COLO668 (cell line): Measurements from ENCODE around the gene GSTA1.
A peak's percentile ranks its signal among the peaks of the same experiment; 100 is the strongest.
"Not testable (repeated sequence)": the region's sequence is repeated elsewhere in the genome, so short reads cannot be mapped to it uniquely, and the experiment has no call there.

Experiments
- DNase-seq: peaks from one replicate; lab custom pipeline; 2025; ENCODE audit not compliant: unreplicated experiment; lab: John Stamatoyannopoulos, UW

The GSTA1 gene

GRCh38 chr6:52809777-52810176 is 6.2 kb upstream of the GSTA1 start:
- DNase-seq = not testable (repeated sequence)

DNA sequence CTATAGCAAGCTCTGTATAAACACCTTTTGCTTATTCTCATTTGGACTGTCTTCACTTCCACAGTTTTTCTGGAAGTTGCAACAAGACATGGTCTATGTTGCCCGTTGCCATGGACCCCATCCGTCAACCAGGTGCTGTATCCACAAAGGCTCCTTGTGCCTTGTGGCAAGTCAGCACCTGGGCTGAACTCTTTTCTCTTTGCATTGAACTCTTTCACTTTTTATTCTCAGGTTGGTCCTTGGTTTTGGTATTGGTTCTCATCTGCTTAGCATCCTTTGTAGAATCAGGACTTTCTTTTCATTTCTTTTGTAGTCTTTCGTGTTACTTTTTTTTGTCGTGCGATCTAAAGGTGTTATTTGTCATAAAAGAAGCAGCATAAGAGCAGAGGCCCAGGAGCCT is 5.0 kb upstream of the GSTA1 start:
- no peak for DNase-seq

- no peak for DNase-seq
These were observed 810 bp downstream of the GSTA1 start for GRCh38 chr6:52802806-52803205.

DNA sequence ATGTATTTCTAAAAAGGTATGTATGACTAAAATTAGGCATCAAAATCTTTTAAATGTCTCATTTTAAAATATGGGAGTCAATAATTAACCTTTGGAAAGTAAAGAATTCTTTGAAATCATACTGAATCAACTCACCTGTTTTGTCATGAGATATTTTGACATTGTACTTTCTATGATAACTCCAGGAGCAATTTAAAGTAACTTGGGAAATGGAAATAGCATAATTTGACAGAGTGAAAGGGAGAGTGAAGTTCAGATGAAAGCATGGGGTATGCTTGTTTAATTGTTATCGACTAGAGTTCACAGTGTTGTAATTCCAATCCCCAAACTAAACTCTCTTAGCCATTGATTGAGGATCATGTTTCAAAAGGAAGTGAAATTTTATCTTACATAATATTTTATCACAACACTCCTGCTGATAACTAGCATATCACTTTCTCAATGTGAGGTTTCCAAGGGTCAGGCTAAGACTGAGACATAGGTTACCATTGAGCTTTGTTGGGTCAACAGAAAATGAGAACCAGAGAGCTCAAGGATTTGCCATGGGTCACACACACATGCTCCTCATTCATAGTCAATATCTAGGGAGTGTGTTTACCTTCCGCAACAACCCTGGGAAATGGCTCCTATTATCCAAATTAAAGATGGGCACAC is 2.3 kb downstream of the GSTA1 start:
- no peak for DNase-seq

DNA sequence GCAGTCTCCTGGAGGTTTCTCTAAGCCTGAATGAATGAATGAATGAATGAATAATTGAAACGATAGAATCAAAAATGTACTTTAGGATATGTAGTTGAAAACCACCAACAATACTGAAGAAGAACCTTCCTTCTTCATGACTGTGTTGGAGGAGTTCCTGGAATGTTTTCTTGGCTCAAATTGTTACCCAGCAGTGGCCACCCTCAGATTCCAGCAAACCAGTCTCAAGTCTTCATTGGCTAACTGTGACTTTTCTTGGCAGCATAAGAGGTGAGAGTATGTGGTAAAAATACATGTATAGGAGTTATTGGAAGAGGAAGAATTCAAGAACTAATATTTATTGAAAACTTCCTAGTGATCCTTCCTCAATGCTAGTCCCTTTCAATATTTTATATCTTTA is 4.3 kb downstream of the GSTA1 start:
- not testable (repeated sequence) for DNase-seq

DNA sequence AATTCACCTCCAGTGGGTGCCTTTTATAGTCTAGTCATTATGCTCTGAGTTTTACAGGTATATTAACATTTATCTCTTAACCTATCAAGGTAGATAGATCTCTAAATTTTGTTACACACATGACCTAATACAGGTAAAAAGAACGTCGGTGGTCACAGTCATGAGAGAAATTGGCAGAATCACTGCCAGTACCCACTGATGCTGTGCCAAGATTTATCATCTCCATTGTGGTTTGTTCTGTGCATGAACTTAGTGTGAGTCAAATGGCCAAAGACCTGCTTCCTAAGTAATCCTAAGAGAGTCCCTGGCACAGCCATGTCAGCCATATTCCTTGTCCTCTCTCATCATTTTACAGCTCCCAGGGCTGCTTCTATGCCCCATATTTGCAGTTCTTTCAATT is 9.2 kb downstream of the GSTA1 start:
- not testable (repeated sequence) for DNase-seq

- no peak for DNase-seq
These were observed 12.8 kb downstream of the GSTA1 start for GRCh38 chr6:52790861-52791260.

DNA sequence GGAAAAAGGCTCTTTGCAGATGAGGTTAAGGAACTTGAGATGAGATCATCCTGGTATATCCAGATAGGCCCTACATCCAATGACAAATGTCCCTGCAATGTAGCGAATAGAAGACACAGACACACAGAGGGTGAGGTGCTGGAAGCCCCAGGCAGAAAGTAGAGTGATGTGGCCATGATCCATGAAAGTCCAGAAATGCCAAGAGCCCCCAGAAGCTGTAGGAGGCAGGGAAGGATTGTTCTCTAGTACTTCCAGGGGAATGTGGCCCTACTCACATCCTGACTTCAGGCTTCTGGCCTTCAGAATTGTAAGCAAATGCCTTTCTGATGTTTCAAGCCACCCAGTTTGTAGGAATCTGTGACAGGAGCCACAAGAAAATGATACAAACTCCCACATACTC is 14.0 kb downstream of the GSTA1 start:
- DNase-seq = not testable (repeated sequence)

GRCh38 chr6:52788478-52788877 is 15.1 kb downstream of the GSTA1 start:
- no peak for DNase-seq

DNA sequence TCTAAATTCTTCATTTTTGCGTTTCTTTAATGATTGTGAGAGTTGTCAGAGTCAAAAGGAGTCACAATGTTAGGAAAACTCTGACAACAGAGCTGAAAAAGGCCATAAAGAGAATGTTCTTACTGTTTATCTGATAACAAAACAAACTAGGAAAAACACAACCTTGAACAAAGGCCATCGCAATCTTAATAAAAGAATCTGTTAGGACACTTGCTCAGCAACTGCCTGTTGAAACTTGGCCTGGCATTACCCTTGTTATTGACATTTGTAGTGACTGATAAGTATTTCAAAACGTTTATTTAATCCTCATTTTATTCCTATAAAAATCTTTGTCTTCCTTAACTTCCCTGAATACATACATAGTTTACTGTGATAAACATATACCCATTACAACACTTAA is 15.7 kb downstream of the GSTA1 start:
- no peak for DNase-seq

DNA sequence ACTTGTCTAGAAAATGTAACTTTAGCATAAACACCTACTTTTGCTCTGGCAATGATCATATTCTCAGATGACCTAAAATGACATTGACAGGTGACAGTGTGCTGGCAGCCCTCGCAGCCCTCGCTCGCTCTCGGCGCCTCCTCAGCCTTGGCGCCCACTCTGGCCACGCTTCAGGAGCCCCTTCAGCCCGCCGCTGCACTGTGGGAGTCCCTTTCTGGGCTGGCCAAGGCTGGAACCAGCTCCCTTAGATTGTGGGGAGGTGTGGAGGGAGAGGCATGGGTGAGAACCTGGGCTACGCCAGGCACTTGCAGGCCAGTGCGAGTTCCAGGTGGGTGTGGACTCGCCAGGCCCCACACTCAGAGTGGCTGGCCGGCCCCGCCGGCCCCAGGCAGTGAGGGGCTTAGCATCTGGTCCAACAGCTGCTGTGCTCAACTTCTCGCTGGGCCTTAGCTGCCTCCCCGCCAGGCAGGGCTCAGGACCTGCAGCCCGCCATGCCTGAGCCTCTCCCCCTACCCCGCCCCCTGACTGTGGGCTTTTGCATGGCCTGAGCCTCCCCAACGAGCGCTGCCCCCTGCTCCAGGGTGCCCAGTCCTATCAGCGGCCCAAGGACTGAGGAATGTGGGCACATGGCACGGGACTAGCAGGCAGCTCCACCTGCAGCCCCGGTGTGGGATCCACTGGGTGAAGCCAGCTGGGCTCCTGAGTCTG is 17.2 kb downstream of the GSTA1 start:
- DNase-seq = no peak

GRCh38 chr6:52782696-52783274 is 20.8 kb downstream of the GSTA1 start:
- DNase-seq = not testable (repeated sequence)

DNA sequence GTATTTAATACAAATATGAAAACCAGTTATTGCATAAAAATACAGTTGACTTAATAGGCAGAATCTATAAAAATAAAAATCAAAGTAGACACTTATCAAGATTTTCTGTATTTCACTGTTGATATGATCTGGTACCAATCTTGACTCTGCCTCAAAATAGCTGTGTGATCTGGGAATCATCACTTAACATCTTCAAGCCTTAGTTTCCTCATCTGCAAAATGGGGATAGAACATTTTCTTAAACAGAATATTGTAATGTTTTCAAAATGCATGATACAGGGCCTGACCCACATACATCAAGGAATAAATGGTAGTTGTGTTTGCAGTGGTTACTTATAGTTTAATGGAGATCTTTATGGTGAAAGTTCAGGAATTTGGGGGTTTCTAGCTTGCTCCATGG is 21.4 kb downstream of the GSTA1 start:
- not testable (repeated sequence) for DNase-seq

- no peak for DNase-seq
These were observed 24.4 kb downstream of the GSTA1 start for GRCh38 chr6:52779237-52779636.

DNA sequence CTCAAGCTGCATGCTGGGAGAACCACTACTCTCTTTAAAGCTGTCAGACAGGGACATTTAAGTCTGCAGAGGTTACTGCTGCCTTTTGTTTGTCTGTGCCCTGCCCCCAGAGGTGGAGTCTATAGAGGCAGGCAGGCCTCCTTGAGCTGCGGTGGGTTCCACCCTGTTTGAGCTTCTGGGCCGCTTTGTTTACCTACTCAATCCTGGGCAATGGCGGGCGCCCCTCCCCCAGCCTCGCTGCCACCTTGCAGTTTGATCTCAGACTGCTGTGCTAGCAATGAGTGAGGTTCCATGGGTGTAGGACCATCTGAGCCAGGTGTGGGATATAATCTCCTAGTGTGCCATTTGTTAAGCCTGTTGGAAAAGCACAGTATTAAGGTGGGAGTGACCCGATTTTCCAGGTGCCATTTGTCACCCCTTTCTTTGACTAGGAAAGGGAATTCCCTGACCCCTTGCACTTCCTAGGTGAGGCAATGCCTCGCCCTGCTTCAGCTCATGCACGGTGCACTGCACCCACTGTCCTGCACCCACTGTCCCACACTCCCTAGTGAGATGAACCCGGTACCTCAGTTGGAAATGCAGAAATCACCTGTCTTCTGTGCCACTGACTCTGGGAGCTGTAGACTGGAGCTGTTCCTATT is 26.8 kb downstream of the GSTA1 start:
- peak; percentile 12 for DNase-seq

DNA sequence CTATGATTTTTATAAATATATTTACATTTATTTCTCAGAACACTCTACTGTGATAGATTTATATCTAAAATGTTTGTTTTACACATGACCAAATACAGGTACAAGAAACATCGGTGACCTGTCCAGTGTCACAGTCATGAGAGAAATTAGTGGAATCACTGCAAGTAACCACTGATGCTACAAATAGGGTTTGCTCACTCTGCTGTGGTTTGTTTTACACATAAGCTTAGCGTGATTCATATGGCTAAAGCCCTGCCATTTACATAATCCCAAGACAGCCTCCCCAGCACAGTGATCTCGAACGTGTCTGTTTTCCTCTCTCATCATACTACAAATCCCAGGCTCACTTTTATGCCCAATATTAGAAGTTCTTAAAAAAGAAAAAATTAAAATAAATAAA is 34.2 kb downstream of the GSTA1 start:
- not testable (repeated sequence) for DNase-seq

DNA sequence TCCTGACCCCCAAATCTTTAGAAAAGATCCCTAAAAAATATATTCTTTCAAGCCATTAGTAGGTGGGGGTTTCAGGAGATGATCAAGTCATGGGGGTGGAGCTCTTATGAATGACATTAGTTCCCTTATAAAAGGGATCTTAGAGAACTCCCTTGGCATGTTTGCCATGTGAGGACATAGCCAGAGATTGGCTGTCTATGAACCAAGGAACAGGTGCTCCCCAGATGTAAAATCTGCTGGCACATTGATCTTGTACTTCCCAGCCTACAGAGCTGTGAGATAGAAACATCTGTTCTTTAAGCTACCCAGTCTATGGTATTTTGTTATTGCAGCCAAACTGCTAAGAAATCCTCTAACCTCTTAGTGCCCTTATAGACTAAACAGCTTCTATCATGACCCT is 36.0 kb downstream of the GSTA1 start:
- not testable (repeated sequence) for DNase-seq

DNA sequence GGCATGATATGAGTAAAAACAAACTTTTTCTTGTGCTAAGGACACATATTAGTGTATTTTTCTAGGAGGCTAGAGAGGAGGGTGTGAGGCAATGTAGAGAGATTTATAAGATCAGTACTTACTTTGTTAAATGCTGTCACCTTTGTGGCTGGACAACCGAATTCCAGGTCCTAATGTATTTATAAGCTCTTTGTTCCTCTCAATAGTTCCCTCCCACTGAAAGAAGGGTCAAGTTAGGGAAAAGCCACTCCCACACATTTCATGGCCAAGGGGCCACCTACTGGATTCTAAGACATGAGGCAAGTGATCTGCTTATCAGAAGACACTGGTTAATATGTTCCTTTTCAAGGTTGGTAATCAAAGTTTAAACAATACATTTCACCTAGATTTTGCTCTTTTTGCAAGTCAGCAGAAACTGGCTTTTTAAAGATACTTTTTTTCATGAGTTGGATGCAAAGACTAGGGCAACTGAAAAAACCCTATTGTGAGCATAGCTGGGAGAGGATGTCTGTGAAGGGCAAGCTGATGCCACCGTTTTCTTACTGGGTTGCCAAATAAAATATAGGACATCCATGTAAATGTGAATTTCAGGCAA is 40.2 kb downstream of the GSTA1 start, which contains the start of gene GSTA2:
Gene GSTA2, minus strand, starts transcription at position 154 of the 595 bp plus-strand sequence. CDS start 5,528 bp downstream, outside the sequence.
- not testable (repeated sequence) for DNase-seq

DNA sequence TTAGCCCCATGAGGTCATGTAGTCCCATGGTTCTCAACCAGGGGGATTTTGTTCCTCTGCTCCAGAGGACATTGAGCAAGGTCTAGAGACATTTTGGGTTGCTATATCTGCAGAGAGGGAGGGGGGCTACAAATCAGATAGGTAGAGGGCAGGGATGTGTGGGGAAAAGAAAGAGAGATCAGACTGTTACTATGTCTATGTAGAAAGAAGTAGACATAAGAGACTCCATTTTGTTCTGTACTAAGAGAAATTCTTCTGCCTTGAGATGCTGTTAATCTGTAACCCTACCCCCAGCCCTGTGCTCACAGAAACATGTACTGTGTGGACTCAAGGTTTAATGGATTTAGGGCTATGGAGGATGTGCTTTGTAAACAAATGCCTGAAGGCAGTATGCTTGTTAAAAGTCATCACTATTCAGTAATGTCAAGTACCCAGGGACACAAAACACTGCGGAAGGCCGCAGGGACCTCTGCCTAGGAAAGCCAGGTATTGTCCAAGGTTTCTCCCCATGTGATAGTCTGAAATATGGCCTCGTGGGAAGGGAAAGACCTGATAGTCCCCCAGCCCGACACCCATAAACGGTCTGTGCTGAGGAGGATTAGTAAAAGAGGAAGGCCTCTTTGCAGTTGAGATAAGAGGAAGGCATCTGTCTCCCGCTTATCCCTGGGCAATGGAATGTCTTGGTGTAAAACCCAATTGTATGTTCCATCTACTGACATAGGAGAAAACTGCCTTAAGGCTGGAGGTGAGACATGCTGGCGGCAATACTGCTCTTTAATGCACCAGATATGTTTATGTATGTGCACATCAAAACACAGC is 41.7 kb downstream of the GSTA1 start:
- peak; percentile 21 for DNase-seq

- DNase-seq = peak; percentile 22
These were observed 43.4 kb downstream of the GSTA1 start for GRCh38 chr6:52760105-52760765.
